Upper lobe of left lung (tissue), 6 donors: ENCODE measurements around the gene TTLL6. TPM values are rescaled to one million over a fixed set of nuclear protein-coding genes. Genes with fewer than 3 reads are reported as not detected.
"Not testable (repeated sequence)": the region's sequence is repeated elsewhere in the genome, so short reads cannot be mapped to it uniquely, and the experiment has no call there.

Source experiments
- ATAC-seq, 2 donors: fragments of 200-7000 bp; cut with Tn5 transposase; one replicate each; pipeline ENCODE4 v1.9.1; 2022; ENCODE audit warnings: mild to moderate bottlenecking in 2 of 2, moderate library complexity in 2 of 2; ENCODE audit not compliant: low FRiP score in 2 of 2
- DNase-seq, 2 donors: peaks; one replicate each; pipeline ENCODE4 v3.0.0-alpha.2; 2019 to 2020
- H3K27ac ChIP-seq, 4 donors: fragments of 200-600 bp; sonication (generic); one replicate each; pipeline ENCODE4 v1.5.1; 2016 to 2019
- H3K27me3 ChIP-seq, 4 donors: fragments of 200-600 bp; sonication (generic); one replicate each; pipeline ENCODE4 v1.5.1; 2017 to 2019
- H3K36me3 ChIP-seq, 4 donors: fragments of 200-600 bp; sonication (generic); one replicate each; pipeline ENCODE4 v1.5.1; 2016 to 2019
- H3K4me1 ChIP-seq, 4 donors: fragments of 200-600 bp; sonication (generic); one replicate each; pipeline ENCODE4 v1.5.1; 2018 to 2019
- H3K4me3 ChIP-seq, 4 donors: fragments of 200-600 bp; sonication (generic); one replicate each; pipeline ENCODE4 v1.5.1; 2017 to 2019; ENCODE audit warnings: mild to moderate bottlenecking in 2 of 4, moderate library complexity in 1 of 4
- H3K9me3 ChIP-seq, 4 donors: fragments of 200-600 bp; sonication (generic); one replicate each; pipeline ENCODE4 v1.5.1; 2018 to 2019
- EP300 ChIP-seq, 4 donors: sonication (generic); formaldehyde crosslinking; IDR thresholded peaks; one replicate each; pipeline ENCODE4 v1.5.1; 2017; ENCODE audit warnings: antibody characterized with exemption in 4 of 4, control low read depth in 2 of 4
- POLR2A ChIP-seq, 4 donors: fragments of 450-650 bp; IDR thresholded peaks; one replicate each; pipeline ENCODE4 v1.5.1; 2016 to 2017; ENCODE audit warnings: antibody characterized with exemption in 4 of 4, mild to moderate bottlenecking in 2 of 4
- POLR2AphosphoS5 ChIP-seq, 2 donors: sonication (generic); formaldehyde crosslinking; IDR thresholded peaks; one replicate each; pipeline ENCODE4 v1.5.1; 2017; ENCODE audit warnings: antibody characterized with exemption in 2 of 2
- WGBS, 2 donors: methylation state at CpG; one replicate each; pipeline ENCODE4 v1.1.5; 2017 to 2018; 5-methylcytosine and 5-hydroxymethylcytosine counted together
- total RNA-seq, 6 donors: library from RNA; depleted of rRNA in 4 of 6; stranded (reverse); fragments of >200 nt in 4 of 6; gene quantifications; one replicate each; pipeline versions ENCODE4 v1.1.0 to v1.2.1, GENCODE V29; 2016 to 2021
- TF ChIP-seq, protein P1 (sequence below), 6 experiments: fragments of 450-650 bp in 4 of 6; fragments of 200-600 bp in 2 of 6; sonication (generic) in 2 of 6; IDR thresholded peaks; one replicate each; pipeline ENCODE4 v1.5.1; 2016 to 2019; ENCODE audit warnings: antibody characterized with exemption in 6 of 6
- donor health status: DM: no; HTN: no; CAD: no; lungs with moderate emphysema.
- donor health status: DM: no; HTN: yes; CAD: no; lungs with severe emphysema.

TTLL6 gene
- total RNA-seq, 6 donors from 2014 or later: 0.69 to 12.1 (median 1.5) TPM

DNA sequence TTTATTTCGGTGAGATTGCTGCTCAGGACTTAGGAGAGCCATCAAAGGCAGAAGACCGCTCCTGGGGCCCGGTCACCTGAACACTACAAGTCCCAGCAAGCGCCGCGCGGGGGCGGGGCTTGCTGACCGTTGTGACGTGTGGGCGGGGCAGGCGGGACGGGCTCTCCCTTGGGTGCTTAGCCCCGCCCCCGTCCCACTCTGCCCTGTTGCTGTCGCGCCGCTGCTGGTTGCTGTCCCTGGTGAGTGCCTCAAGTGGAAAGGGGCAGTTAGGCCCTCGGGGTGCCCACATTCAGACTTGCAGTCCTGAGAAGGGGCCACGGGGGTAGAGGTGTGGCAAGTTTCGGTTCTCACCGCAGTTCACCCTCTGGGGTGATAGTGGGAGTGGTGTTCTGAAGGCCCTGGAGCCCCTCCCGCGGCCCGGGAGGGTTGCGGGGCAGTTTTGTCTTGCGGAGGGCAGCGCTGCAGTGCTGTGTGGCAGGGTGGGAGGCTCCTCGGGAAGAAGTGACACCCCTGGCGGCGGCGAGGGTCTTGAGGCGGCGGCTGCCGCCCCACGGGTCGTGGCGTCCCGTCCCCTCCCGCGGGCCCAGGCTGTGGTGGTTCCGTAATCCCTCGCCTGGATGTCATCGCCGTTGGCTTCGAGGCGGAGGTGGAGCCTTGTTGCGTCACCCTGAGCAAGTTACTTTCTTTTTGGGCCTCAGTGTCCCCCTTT is 14.0 kb upstream of the TTLL6 start, which contains the start of gene CALCOCO2:
Gene CALCOCO2, plus strand, starts transcription at position 196 of the 709 bp plus-strand sequence. CDS start 10,673 bp downstream, outside the sequence.
- Histone ChIP-seq H3K4me1 (peaks cover 31 to 38% (median 34%) of the 10 kb centered on the region in 4 donors), H3K27me3 (no peaks in the 10 kb centered on the region), H3K9me3 (no peaks in the 10 kb centered on the region), H3K27ac (peak within 1 kb of the TSS; percentile 93 to 100 (median 94)), H3K36me3 (peaks cover 0 to 3% (median 0%) of the 10 kb centered on the region in 4 donors), H3K4me3 (peak within 1 kb of the TSS; percentile 49 to 95 (median 70))
- 0 to 1% methylated on average over 17 to 20 of the region's 48 CpGs for whole genome bisulfite sequencing, 2 donors
- TF ChIP-seq POLR2A (IDR thresholded peaks at IDR 0.05) (peak in 3 of 4 donors; percentile 65 to 94 (median 87)), POLR2AphosphoS5 (IDR thresholded peaks at IDR 0.05) (peak; percentile 86 to 92), EP300 (IDR thresholded peaks at IDR 0.05) (no peak)
- TF ChIP-seq, protein P1, sequence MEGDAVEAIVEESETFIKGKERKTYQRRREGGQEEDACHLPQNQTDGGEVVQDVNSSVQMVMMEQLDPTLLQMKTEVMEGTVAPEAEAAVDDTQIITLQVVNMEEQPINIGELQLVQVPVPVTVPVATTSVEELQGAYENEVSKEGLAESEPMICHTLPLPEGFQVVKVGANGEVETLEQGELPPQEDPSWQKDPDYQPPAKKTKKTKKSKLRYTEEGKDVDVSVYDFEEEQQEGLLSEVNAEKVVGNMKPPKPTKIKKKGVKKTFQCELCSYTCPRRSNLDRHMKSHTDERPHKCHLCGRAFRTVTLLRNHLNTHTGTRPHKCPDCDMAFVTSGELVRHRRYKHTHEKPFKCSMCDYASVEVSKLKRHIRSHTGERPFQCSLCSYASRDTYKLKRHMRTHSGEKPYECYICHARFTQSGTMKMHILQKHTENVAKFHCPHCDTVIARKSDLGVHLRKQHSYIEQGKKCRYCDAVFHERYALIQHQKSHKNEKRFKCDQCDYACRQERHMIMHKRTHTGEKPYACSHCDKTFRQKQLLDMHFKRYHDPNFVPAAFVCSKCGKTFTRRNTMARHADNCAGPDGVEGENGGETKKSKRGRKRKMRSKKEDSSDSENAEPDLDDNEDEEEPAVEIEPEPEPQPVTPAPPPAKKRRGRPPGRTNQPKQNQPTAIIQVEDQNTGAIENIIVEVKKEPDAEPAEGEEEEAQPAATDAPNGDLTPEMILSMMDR (IDR thresholded peaks at IDR 0.05): peak in 4 of 6 experiments; percentile 26 to 39 (median 30)
- DNase-seq (peak; percentile 98 to 99), ATAC-seq (peak; percentile 99)

- no peaks in the 10 kb centered on the region for H3K27me3 ChIP-seq
- ATAC-seq: no peak
Measured at GRCh38 chr17:48825446-48826381, 8.7 kb upstream of the TTLL6 start.

DNA sequence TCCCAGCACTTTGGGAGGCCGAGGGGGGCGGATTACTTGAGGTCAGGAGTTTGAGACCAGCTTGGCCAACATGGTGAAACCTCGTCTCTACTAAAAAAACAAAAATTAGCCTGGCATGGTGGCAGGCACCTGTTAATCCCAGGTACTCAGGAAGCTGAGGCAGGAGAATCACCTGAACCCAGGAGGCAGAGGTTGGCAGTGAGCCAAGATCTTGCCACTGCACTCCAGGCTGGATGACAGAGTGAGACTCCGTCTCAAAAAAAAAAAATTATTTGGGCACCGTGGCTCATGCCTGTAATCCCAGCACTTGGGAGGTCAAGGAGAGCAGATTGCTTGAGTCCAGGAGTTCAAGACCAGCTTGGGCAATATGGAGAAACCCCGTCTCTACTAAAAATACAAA is 3.9 kb upstream of the TTLL6 start:
- not testable (repeated sequence) for DNase-seq, H3K27ac ChIP-seq, H3K36me3 ChIP-seq, H3K9me3 ChIP-seq, ATAC-seq, H3K4me3 ChIP-seq, H3K27me3 ChIP-seq
- 78 to 79% methylated on average over 6 of the region's 6 CpGs for WGBS, 2 donors
- peaks cover 10 to 18% (median 13%) of the 10 kb centered on the region in 4 donors for H3K4me1 ChIP-seq

More at GRCh38 chr17:48825446-48826381, 8.7 kb upstream of the TTLL6 start:
- Histone ChIP-seq H3K4me1 (peaks cover 0 to 5% (median 2%) of the 10 kb centered on the region in 4 donors), H3K27ac (no peak overlapping the region), H3K9me3 (no peaks in the 10 kb centered on the region), H3K4me3 (no peak overlapping the region), H3K36me3 (no peaks in the 10 kb centered on the region)
- WGBS, 2 donors: 81 to 84% methylated on average over 11 of the region's 11 CpGs
- TF ChIP-seq POLR2AphosphoS5 (IDR thresholded peaks at IDR 0.05) (no peak), EP300 (IDR thresholded peaks at IDR 0.05) (no peak), POLR2A (IDR thresholded peaks at IDR 0.05) (no peak)
- TF ChIP-seq, protein P1 (IDR thresholded peaks at IDR 0.05): no peak
- DNase-seq: no peak

GRCh38 chr17:48819466-48819865 is 2.4 kb upstream of the TTLL6 start:
- TF ChIP-seq EP300 (IDR thresholded peaks at IDR 0.05) (no peak), POLR2AphosphoS5 (IDR thresholded peaks at IDR 0.05) (no peak), POLR2A (IDR thresholded peaks at IDR 0.05) (no peak)
- TF ChIP-seq, protein P1 (IDR thresholded peaks at IDR 0.05): no peak
- no peaks in the 10 kb centered on the region for H3K9me3 ChIP-seq
- H3K27ac ChIP-seq: no peak overlapping the region
- H3K27me3 ChIP-seq: peaks cover 0 to 6% (median 0%) of the 10 kb centered on the region in 4 donors
- no peak for DNase-seq
- H3K4me3 ChIP-seq: no peak overlapping the region
- peaks cover 10 to 18% (median 13%) of the 10 kb centered on the region in 4 donors for H3K4me1 ChIP-seq
- 87 to 89% methylated on average over 11 of the region's 11 CpGs for WGBS, 2 donors
- ATAC-seq: no peak
- H3K36me3 ChIP-seq: no peaks in the 10 kb centered on the region

- H3K4me1 ChIP-seq: peaks cover 10 to 18% (median 13%) of the 10 kb centered on the region in 4 donors
- H3K9me3 ChIP-seq: no peaks in the 10 kb centered on the region
- TF ChIP-seq EP300 (IDR thresholded peaks at IDR 0.05) (no peak), POLR2AphosphoS5 (IDR thresholded peaks at IDR 0.05) (no peak), POLR2A (IDR thresholded peaks at IDR 0.05) (no peak)
- TF ChIP-seq, protein P1 (IDR thresholded peaks at IDR 0.05): no peak
- H3K36me3 ChIP-seq: no peaks in the 10 kb centered on the region
- no peak overlapping the region for H3K27ac ChIP-seq
- H3K27me3 ChIP-seq: peaks cover 0 to 6% (median 0%) of the 10 kb centered on the region in 4 donors
- no peak overlapping the region for H3K4me3 ChIP-seq
- ATAC-seq: no peak
- no peak for DNase-seq
- WGBS, 2 donors: 52 to 55% methylated on average over 8 to 9 of the region's 9 CpGs
Measured at GRCh38 chr17:48818361-48818841, 1.4 kb upstream of the TTLL6 start.
